Embryonic facial prominence (tissue), 1 donor: ENCODE results near the gene GRIA2.
"Not testable (repeated sequence)": the region's sequence is repeated elsewhere in the genome, so short reads cannot be mapped to it uniquely, and the experiment has no call there.

Experiments used
- DNase-seq: peaks from one replicate; pipeline ENCODE4 v3.0.0-alpha.2; 2016; ENCODE audit errors: extremely low spot score

GRIA2 gene

DNA sequence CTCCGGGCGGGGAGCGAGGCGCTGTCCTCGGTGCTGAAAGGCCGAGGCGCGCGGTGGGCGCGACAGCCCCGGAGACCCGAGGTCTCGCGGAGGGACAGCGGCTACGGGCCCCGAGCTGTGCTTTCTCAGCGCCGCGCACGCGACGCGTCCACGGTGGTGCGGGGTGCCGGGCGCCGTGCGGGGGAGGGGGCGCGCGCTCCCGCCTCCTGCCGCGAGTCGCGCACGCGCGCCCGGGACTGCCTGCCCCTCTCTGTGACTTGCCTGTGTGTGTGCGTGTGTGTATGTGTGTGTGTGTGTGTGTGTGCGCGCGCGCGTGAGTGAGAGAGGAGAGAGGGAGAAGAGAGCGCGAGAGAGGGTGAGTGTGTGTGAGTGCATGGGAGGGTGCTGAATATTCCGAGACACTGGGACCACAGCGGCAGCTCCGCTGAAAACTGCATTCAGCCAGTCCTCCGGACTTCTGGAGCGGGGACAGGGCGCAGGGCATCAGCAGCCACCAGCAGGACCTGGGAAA, at the start of gene GRIA2:
GRIA2 (plus strand) TSS at position 358 of the 511 bp plus-strand sequence. CDS start 315 bp downstream, outside the sequence.
- DNase-seq: peak; percentile 34

DNA sequence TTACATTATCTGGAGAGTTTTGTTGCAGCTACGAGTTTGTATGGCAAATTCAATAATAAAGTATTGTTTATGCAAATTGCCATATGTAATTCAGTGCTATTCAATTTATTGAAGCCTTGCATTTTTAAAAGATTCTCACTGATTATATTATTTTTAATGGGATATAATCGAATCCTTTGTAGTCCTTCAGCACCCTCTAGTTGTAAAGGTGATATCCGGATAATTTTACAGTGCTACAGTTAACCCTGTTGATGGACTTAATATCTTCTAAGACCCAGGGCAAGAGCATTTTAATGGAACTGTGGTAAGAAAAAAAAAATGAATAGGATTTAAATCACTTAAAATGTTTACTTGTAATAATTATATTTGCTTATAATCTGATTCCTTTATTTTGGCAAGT, 48.5 kb upstream of the GRIA2 start:
- no peak for DNase-seq

DNA sequence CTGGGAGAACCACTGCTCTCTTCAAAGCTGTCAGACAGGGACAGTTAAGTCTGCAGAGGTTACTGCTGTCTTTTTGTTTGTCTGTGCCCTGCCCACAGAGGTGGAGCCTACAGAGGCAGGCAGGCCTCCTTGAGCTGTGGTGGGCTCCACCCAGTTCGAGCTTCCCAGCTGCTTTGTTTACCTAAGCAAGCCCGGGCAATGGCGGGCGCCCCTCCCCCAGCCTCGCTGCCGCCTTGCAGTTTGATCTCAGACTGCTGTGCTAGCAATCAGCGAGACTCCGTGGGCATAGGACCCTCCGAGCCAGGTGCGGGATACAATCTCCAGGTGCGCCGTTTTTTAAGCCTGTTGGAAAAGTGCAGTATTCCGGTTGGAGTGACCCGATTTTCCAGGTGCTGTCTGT, 40.3 kb upstream of the GRIA2 start:
- DNase-seq: not testable (repeated sequence)

DNA sequence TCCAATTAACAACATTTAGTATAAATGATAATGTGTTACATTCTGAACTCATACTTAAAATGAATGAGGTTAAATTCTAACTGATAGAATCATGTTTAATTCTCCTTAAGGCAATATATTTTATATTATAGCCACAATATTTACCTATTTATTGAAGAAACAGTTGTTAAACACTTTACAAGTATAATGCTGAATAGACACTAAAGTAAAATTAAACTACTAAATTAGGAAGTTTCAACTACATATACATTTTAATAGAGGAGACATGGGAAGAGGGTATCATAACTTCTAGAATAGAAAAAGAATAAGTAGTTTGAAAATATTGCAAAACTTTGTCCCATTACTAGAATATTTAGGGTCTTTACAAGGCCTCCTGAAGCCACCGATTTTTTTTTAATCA, 36.2 kb upstream of the GRIA2 start:
- no peak for DNase-seq

DNA sequence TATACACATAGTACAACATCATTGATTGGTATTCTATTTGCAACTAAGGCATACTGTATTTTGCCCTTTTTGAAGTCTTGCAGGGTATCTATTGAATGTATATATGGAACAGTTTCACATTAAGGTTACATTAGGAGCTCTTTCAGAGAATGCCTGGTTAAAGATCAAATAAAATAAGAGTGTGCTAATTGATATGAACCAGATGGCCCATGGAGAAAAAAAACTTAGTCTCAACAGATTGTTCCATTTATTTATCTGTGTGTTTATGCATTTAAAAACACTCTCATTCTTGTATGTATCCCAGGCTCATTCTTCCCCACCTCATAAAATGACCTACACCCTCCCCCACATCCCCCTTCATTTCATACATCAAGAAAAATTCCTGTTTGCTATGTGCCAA, 35.2 kb upstream of the GRIA2 start:
- DNase-seq: no peak

DNA sequence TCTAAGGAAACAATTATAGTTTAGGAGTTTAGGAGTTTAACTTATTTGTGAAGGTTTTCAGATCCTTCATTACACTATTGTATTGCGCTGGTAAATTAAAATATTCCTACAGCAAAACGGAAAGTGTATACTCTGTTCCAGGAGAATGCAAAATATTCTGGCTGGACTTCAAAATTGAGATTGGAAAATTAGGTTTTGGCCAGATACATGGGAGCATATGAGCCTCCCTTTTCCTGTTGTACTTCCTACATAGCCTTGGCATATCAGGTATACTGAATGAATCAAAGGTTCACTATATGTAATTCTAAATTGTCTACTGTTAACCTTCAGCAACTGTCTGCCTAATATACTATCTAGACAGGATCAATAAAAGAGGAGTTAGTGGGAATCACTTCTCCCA, 25.2 kb upstream of the GRIA2 start:
- no peak for DNase-seq

DNA sequence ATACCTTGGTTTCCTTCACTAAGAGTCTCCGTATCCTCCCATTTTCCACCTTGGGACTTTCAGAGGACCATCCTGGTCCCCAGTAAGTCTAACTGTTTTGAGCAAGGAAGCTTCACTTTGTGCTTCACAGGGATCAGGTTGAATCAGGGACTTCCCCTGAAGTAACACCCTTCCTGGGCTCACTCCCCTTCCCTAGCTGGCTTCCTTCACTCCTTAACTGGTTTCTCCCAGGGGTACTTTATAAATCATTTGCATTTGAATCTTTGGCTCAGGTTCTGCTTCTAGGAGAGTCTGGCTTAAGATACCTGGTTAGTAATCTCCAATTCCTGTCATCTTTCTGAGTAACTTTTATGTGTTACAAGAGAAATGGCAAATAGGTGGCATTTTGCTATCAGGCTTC, 24.5 kb upstream of the GRIA2 start:
- DNase-seq: no peak

DNA sequence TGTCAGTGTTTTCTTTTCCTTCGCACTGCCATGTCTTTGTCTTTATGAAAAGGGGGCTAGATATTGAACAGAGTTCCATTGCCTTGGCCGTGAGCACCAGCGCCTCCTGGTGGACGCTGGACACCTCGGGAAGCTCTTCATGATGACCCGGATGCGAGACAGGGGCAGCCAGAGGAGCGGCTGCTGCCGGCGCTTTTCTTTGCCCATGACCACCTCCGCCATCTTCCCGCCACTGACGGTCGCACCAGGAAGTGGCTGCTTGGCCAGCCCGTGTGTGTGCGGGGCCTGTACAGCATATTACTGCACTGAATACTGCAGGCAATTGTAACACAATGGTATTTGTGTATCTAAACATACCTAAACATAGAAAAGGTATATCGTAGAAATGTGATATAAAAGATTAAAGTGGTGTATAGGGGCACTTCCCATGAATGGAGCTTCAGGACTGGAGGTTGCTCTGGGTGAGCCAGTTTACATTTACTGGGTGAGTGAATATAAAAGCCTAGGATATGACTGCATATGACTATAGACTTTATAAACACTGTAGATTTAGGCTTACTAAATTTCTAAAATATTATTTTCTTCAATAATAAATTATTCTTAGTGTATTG, 15.8 kb upstream of the GRIA2 start:
- no peak for DNase-seq

DNA sequence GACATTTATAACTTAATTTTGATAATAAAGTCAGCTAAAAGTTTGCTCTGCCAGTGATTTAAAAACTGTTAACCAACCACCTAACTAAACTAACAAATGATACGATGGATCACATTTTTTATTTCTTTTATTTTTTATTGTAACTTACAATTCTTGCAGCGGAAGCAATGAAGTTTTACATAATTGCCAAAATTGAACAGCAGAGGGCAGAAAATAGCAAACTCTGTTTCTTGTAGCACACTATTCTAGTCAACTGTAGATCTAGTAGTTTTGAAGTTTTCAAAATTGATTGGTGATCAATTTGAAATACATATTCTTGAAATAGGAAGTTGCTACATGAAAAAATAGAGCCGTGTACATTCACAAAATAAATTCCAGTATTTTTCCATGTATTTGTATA, 2.8 kb upstream of the GRIA2 start:
- no peak for DNase-seq

DNA sequence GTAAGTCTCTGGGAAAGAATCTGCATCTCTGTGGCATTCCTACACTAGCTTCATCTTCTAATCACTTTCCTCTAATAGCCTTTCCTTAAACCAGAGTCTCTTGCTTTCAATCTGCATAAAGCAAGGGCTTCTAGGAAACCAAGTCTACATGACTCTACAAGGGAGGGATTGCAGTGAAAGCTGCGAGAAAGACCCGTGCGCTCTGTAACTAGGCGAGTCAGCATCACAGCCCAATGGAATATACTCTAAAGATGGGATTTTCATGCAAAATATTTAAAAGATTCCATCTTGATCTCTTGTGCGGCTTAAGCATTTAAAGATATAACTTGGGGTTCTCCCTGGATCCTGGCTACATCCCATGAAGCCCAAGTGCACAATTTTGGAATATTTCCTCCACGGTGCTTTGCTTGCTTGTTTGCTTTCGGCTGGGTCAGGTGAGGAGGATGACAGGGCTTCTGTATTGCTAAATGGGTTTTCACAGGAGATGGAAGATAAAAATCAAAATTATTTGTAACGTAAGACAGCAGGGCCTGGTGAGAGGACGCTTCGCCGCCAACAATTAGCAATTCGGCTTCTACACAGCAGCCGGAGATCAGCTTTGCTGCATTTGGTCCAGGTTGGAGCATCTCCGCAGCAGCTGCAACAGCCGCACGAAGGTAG, 687 bp upstream of the GRIA2 start:
- no peak for DNase-seq

DNA sequence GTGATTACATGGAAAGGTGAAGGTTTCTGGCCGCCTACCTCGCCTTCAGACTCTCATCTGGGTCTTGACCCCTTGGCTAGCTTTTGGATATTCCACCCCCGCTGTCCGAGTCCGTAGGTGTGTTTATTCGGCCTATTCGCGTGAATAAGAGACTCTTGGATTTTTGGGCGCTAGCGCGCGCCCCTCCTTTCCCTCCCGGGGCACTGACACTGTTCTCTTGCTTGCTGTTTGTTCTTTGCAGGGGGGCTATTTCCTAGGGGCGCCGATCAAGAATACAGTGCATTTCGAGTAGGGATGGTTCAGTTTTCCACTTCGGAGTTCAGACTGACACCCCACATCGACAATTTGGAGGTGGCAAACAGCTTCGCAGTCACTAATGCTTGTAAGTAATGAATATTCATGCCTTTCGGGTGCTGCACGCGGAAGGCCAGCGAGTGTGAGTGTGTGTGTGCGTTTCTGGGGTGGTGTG, 932 bp downstream of the GRIA2 start:
- DNase-seq: no peak

DNA sequence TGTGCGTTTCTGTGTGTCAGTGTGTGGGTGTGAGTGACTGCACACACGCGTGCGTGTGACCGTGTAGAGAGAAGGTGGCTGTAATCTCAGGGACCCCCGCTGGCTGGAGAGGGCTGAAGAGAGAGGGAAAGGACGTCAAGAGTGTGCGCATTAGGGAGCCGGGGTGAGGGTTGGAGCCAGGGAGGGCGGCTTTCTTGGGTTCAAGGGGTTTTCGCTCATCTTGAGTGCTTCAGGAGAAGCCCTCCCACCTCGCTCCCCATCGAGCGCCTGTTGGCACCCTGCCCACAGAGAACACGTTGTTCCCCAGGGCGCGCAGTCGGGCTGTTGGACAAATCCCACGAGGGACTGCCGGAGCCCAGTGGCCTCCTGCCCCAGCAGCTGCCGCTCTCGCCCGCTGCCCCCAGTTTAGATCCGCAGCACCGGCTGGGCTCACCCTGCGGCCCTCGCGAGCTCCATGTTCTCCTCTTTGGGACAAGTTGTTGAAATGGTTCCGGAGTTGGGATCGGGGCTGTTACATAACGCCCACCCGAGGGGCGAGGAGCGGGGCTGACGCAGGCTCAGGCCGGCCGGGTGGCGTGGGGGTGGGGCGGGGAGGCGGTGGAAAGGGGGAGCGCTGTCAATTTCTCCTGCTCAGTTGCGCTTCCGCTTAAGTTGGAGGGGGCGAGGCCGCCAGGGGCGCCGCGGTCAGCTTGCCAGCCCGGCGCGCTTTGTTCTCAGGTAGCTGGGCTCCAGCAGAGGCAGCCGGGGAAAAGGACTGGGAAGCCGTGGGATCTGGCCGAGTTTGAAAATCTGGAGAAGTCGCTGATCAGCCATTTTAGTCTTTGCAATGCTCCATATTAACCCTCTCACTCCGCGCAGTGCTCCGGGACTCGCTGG, 1.6 kb downstream of the GRIA2 start:
- no peak for DNase-seq

DNA sequence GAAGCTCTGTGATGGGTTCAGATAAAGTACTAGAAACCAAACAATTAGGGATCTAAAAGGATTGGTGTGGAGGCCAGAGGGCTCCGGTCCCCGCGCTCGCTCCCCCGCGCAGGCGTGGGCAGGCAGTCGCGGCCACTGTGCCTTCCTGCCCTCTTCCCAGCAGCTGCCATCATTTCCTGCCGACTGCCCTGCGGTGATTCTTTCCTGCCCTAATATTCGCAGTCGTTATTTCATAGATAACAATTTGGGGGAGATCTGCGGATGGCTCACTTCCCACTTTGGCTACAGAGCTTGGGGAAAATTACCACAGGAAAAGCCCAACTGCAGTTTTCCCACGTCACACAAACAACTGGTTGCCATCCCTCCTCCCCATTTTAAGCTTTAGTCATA, 2.2 kb downstream of the GRIA2 start:
- DNase-seq: no peak

DNA sequence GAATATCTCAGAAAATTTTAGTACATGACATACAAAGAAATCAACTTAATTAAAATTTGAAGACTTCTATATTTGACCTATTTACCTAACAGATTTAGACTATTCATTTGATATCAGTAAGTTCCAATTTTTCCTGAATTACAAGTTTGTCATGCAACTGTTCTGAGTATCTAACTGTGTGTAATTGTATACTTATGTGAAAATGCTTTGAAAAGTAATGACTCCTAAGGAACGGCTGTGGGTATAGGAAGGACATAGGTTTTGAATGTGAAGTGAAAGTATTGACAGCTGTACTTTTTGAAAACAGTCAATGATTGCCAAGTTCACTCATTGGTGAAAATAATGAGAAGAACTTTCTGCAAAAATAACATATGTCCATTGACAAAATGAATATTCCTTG, 2.9 kb downstream of the GRIA2 start:
- no peak for DNase-seq

DNA sequence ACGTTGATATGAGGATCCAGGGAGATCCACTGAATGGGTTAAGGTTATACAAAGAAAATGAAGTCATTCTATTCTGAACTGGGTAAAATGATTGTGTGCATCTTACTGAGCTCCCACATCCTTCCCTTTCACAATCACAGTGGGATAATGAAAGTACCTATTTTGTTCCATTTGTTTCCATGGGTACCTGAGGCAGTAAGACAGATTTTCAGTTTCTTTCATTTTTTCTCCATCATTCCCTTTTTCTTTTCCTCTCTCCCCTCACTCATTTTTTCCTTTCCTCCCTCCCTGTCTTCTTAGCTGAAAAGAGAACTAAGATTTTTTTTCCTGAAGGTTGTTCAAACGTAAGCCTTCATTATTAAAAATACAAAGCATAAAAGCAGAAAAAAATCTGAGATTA, 4.6 kb downstream of the GRIA2 start:
- DNase-seq: no peak

DNA sequence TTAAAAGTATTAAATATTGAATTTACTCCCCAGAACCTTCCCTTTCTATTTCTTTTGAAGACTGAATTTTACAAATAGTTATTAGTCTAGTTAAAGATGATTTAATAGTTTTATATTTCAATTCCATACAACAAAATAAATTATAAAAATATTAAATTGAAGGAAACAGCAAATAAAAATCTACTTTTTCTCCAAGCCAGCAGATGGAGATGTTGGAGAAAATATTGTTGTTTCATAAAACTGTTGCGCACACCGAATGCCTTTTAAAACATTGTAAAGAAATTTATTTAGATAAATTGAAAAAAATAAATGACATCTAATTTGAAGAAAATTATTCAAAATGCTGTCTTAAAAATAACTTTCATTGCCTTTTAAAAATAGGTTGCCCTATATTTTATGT, 5.5 kb downstream of the GRIA2 start:
- no peak for DNase-seq

DNA sequence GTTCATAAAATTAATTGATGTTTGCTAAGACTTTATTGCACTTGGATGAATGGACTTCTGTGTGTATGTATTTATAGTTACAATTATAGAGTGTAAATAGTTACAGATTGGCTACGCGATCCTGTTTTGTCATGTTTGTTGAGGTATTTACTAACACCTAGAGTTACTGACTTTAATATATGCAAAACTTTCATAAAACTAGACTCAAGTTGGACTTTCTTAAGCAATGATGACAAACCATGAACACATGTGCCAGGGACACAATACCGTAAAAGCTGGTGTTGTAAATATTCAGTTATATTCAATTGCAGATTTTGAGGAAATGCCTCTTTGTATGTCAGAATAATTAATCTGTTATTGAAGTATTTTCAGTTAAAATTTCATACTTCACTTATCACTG, 6.1 kb downstream of the GRIA2 start:
- DNase-seq: no peak

DNA sequence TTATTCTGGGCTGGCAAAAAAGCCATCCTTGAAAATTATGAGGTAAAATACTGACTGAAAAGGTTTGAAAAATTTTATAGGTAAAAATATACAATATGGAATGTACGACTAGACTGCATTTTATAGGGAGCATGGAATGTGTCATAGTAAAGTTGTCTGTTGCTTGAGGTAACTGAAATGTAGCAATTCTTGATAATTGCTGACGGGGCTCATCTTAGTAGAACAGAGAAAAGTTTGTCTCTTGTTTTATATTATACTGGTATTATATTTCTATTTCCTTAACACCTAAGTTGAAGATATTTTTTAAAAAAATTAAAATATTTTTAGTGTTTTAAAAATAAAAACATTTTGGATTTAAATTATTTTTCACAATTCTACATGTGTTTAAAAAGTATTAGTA, 11.0 kb downstream of the GRIA2 start:
- no peak for DNase-seq

DNA sequence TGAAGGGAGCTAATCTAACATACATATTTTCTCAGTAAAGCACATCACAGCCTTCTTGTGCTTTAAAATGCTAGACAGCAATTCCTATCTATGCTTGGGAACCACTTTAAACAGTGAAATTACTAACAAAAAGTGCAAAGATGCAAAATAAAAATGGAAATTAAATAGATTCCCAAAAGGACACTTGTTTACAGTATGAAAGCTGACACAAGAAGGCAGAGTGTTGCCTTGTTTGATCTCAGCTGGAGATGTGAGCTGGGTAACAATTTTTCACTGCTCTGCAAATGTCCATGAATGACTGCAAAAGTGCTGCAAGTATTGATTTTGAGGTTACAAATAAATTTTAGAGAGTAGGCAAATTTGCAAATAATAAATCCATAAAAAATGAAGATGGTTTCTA, 22.3 kb downstream of the GRIA2 start:
- no peak for DNase-seq

DNA sequence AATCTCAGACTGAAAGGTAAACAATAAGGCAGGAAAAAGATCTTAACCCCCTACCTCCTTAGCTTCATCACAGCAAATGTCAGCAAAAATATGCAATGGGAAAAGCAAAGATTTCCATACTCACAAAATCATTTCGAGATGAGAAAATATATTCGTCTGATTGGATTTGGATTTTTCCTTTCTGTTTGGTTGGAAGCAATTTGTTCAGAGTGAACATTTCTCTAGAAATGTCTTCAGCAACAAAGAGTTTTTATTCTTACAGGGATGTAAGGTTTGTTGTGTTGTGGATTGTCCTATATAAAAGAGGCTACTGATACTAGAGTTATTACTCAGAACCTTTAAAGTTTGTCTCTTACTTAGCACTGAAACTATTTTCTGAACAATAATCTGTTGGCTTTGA, 23.8 kb downstream of the GRIA2 start:
- no peak for DNase-seq

DNA sequence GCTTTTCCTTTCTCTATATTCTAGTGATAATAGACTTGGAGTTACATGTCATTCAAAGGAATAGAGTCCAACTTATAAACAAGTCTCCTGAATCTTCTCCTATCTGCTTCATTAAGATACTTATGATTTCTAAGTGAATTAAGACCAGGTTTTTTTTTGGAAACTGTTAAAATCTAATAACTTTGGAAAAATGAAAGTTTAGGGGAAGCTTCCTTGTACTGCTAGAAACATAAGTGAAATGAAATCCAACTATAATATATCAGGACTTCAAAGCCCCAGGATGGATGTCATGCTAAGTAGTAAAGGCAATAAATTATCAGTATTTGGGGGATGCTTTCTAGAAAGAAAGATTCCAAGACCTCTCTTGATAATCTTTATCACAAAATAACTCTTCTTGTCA, 24.8 kb downstream of the GRIA2 start:
- DNase-seq: no peak

DNA sequence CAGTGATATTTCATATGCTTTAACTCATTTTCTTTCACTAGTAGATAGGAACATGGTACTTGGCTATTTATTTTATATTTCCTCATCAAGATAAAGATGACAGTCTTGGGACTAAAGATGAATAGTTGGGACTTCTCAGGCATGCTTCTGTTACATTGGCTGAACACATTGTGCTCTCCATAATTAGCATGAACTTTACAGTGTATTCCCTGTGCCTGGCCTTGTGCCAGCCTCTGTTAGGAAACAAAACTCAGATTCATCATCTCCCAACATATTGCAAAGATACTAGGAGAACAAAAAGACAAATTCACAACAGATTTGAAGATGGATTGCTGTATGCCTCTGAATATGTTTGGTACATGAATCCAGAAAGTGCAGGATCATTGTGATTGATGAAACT, 26.4 kb downstream of the GRIA2 start:
- DNase-seq: no peak

DNA sequence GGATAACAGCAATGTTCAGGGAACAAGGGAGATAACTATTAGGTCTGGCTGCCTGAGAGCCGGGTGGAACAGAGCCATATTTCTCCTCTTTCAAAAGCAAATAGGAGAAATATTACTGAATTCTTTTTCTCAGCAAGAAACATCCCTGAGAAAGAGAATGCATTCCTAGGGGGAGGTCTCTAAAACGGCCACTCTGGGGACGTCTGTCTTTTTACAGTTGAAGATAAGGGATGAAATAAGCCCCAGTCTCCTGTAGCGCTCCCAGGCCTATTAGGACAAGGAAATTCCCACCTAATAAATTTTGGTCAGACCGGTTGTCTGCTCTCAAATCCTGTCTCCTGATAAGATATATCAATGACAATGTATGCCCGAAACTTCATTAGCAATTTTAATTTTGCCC, 37.6 kb downstream of the GRIA2 start:
- DNase-seq: not testable (repeated sequence)
